NCI-H748 treated with DMSO at 0.1 percent for 48 hours (cell line): ENCODE measurements around the gene AGBL1.

Experiments
- DNase-seq: peaks from one replicate; lab custom pipeline; 2025; lab: John Stamatoyannopoulos, UW

Gene AGBL1

DNA sequence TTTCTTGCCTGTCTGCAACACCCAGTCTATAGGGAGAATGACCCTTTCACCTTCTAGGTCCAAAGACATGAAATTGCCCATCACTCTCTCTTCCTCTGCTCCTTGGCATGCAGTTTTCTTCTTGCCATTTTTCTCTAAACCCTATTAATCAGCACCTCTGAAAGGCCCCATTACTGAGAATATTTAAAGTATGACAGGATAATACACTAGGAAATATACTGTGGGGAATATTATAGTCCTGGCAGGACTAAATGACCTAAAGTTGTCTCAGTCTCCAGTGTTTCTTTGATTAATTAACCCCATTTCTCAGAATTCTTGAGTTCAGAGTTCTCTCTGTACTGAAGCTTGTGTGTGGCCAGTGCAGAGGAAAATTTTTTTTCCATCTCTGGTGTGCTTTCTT lies 730.7 kb downstream of the AGBL1 start:
- no peak for DNase-seq

DNA sequence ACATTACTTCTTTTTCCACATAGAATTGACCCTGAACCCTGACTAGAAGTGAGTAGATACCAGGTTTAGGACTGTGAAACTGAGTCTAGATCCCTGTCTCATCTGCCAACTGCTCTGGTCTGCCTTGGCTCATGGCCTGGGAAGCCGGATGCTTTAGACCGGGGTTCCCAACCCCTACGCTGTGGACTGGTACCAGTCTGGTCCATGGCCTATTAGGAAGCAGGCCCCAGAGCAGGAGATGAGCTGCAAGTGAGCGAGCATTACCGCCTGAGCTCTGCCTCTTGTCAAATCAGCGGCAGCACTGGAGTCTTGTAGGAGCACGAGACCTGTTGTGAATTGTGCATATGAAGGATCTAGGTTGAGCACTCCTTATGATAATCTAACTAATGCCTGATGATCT lies 734.2 kb downstream of the AGBL1 start:
- DNase-seq: no peak

GRCh38 chr15:86829245-86829644 lies 749.6 kb downstream of the AGBL1 start:
- no peak for DNase-seq

DNA sequence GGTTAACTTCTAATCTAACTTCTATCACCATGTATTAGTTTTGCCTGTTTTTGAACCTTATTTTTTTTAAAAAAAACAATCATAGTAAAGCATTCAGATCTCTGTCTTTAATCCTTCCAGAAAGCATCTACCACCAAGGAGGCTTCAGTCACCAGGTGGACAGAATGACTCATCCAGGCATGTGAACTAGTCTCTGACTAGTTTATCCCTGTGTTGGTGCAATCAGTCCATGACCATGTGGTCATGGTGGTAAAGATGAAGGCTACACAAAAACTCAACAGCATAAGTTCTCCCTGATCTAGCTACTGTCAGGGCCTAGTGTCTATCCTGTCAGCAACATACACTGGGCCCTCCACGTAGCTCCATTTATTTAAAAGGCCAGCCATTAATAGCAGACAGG lies 750.6 kb downstream of the AGBL1 start:
- DNase-seq: no peak

DNA sequence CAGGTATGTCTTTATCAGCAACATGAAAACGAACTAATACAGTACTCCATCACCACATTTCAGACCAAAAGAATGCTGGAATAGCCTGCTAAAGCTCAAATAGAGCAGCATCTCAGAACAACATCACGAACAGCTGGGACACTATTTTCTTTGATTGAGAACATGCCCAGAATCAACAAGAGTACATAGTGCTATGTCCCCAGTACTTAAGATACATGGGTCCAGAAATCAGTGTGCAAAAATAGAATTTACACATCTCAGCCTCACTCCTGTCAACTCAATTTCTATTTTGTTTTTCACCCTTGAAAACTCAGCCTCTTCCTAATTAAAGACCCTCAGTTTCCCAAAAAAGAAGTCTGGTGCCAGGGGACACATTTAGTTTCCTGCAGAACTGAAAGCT lies 753.9 kb downstream of the AGBL1 start:
- DNase-seq: no peak

GRCh38 chr15:86834115-86834863 lies 754.6 kb downstream of the AGBL1 start:
- no peak for DNase-seq

- no peak for DNase-seq
Measured at GRCh38 chr15:86837294-86838061, 757.8 kb downstream of the AGBL1 start.

DNA sequence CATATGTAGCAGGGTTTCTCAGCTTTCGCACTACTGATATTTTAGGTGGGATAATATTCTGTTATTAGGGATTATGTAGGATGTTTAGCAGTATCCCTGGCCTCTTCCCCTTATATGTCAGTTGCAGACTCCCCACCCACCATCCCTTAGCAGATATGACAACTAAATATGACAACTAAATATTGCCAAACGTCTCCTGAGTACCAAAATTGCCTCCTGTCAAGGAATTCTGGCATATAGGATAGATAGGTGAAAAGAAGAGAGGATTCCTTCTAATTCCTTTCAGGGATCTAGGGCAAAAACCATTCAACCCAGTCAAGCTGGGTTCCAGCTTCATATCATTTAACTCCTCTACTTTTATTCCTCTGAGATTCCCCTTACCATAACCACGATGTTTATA lies 759.8 kb downstream of the AGBL1 start:
- no peak for DNase-seq

GRCh38 chr15:86840996-86841395 lies 761.3 kb downstream of the AGBL1 start:
- no peak for DNase-seq

GRCh38 chr15:86842199-86842598 lies 762.5 kb downstream of the AGBL1 start:
- no peak for DNase-seq

DNA sequence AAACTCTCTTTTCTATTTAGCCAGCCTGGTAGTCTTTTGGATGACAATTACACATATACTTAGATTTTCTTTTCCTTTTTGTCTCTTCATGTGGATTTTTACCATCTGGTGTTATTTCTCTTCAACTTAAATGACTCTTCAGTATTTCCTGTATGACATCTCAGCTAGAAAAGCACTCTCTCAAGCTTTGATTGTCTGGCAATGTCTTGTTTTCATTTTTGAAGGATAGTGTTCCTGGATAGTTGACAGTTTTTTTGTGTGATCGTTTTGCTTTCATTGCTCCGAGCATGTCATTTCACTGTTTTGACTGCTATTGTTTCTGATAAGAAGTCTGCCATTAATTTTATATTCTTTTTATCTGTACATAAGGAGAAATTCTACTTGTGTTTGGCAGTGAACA lies 766.4 kb downstream of the AGBL1 start:
- no peak for DNase-seq

DNA sequence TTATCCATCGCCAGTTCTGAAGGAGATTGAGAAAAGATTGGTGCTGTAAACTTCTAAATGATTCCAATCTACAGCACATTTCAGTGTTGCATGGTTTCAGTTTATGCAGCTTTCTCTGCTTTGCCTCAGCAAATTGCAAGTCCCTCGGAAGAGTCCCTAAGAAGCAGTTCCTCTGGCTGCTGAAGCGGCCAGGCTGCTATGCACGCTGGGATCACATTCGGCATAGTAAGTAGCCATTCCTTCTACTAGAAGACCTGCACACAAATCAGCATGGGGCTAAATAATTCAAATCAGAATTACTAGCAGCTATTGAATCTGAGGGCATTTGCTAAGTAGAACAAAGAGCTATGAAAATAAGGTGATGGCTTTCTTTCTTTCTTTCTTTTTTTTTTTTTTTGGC lies 769.5 kb downstream of the AGBL1 start:
- DNase-seq: no peak

- DNase-seq: no peak
Measured at GRCh38 chr15:86849558-86850285, 770.1 kb downstream of the AGBL1 start.

DNA sequence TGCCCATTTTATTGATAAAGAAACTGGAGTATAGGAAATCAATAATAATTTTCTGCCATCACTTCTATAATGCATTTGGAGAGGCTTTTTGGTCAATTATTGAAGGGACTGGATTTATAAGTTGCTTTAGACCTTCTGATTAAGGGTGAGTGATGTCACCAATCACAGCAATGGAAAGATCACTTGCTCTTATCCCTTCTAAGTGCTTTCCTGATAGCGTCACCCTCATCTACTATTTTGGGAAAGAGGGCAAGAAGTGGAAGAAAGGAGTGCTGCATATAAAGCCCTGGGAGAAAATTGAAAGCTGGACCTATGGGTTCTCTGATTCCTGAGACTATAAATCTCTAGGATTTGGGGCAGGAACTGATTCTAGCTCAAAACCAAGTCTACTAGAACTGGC lies 771.3 kb downstream of the AGBL1 start:
- no peak for DNase-seq

DNA sequence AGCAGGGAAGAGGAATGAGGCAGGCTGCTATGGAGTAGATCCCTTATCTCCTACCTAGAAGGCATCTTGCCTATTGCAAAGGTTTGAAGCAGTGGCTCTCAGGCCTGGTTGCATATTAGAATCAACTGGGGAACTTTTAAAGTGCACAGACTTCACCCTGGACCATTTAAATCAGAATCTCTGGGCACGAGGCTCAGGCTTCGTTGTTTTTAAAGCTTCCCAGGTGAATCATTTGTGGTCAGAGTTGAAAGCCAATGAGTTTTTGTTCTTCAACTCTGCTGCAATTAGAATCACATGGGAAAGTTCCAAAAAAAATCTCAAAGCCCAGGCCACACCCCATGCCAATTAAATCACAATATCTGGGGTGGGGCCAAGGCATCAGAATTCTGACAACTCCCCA lies 773.1 kb downstream of the AGBL1 start:
- DNase-seq: no peak

DNA sequence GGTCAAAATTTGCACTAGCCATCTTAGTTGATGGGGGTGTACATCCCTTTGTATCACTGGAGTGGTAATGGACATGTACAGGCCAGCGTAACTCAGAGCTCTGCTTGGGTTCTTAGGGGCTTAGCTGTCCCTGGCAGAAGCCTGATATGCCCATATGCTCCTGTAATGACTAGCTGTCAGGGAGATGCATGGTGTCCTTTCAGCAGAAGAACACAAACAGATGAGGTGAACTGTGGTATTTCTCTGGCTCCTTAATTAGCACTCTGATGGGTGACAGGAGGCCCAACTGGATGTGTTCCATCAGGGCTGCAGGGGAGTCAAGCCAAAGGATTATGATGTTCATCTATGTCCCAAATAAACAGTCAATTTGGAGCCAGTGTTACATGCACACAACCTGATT lies 774.5 kb downstream of the AGBL1 start:
- no peak for DNase-seq

GRCh38 chr15:86855307-86856291 lies 775.9 kb downstream of the AGBL1 start:
- DNase-seq: no peak

DNA sequence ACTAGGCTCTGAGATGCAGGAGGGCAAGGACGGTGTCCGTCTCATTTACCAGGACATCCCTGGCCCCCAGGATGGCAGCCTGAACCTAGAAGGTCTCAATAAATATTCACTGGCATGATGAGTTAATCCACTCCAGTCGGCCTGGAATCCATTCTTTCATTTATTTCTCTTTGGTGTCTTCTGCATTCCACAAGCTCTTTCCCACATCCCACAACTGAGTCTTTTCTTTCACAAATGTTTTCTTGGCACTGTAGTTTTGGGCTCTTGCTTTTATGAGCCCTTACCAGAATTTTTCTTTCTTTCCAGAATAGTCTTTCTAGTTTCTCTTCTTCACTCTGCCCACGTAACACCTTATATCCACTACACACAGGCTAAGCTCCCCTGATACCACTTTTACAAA lies 778.0 kb downstream of the AGBL1 start:
- DNase-seq: no peak

- no peak for DNase-seq
Measured at GRCh38 chr15:86863226-86863915, 783.7 kb downstream of the AGBL1 start.

GRCh38 chr15:86865920-86866319 lies 786.2 kb downstream of the AGBL1 start:
- DNase-seq: no peak

DNA sequence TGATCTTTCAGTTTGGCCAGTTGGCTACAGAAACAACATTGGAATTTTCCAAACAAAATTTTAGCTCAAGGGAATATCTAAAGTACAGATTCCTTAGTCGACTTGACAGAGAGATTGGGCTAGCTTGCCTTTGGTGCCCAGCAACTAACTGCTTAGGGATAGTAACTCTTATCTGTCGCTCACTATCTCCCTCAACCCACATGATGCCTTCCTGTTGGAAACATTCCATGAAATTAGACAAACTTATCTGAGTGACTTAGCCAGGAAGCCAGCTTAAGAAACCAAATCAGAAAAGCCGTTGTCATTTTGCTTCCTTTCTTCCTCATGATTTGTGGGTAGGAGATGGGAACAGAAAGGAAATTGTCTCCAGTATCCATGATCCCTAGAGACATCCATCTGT lies 791.2 kb downstream of the AGBL1 start:
- no peak for DNase-seq
